ENCODE data around the gene PNPLA7.
"Not testable (repeated sequence)": the region's sequence is repeated elsewhere in the genome, so short reads cannot be mapped to it uniquely, and the experiment has no call there.

DNA sequence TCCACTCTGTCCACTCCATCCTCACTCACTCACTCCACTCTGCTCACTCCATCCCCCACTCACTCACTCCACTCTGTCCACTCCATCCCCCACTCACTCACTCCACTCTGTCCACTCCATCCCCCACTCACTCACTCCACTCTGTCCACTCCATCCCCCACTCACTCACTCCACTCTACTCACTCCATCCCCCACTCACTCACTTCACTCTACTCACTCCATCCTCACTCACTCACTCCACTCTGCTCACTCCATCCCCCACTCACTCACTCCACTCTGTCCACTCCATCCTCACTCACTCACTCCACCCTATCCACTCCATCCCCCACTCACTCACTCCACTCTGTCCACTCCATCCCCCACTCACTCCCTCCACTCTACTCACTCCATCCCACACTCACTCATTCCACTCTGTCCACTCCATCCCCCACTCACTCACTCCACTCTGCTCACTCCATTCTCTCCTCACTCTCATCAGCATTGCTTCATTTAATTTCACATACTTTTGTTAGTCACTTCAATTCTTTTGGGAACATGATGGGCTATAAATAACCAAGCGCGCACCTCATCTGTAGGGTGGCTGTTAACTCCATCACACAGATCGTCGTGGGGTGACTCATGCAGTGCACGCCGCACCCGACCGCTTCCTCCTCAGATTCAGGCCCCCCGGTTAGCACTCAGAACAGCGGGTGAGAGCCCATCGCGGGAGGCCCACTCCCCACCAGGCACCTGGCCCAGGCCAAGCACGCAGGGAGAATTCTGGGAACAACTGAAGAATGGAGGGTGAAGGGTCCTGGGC is 31.3 kb downstream of the PNPLA7 start:
- not testable (repeated sequence) for TF ChIP-seq ESRRA (CRISPR knock-in tag; IDR thresholded peaks at IDR 0.05; ENCODE audit: borderline replicate concordance); TEAD1 (CRISPR knock-in tag; IDR thresholded peaks at IDR 0.05); NFE2L1 (CRISPR knock-in tag; IDR thresholded peaks at IDR 0.05); TCF7 (CRISPR knock-in tag; IDR thresholded peaks at IDR 0.05; ENCODE audit: low read depth); CREB1 (CRISPR knock-in tag; IDR thresholded peaks at IDR 0.05); NR1H2 (CRISPR knock-in tag; IDR thresholded peaks at IDR 0.05); SMAD4 (CRISPR knock-in tag; IDR thresholded peaks at IDR 0.05)
- TF ChIP-seq, protein P1, sequence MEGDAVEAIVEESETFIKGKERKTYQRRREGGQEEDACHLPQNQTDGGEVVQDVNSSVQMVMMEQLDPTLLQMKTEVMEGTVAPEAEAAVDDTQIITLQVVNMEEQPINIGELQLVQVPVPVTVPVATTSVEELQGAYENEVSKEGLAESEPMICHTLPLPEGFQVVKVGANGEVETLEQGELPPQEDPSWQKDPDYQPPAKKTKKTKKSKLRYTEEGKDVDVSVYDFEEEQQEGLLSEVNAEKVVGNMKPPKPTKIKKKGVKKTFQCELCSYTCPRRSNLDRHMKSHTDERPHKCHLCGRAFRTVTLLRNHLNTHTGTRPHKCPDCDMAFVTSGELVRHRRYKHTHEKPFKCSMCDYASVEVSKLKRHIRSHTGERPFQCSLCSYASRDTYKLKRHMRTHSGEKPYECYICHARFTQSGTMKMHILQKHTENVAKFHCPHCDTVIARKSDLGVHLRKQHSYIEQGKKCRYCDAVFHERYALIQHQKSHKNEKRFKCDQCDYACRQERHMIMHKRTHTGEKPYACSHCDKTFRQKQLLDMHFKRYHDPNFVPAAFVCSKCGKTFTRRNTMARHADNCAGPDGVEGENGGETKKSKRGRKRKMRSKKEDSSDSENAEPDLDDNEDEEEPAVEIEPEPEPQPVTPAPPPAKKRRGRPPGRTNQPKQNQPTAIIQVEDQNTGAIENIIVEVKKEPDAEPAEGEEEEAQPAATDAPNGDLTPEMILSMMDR (IDR thresholded peaks at IDR 0.05) = not testable (repeated sequence)
- TF ChIP-seq, protein P2, sequence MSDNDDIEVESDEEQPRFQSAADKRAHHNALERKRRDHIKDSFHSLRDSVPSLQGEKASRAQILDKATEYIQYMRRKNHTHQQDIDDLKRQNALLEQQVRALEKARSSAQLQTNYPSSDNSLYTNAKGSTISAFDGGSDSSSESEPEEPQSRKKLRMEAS (CRISPR knock-in tag; IDR thresholded peaks at IDR 0.05) = not testable (repeated sequence)
- TF ChIP-seq, protein P3, sequence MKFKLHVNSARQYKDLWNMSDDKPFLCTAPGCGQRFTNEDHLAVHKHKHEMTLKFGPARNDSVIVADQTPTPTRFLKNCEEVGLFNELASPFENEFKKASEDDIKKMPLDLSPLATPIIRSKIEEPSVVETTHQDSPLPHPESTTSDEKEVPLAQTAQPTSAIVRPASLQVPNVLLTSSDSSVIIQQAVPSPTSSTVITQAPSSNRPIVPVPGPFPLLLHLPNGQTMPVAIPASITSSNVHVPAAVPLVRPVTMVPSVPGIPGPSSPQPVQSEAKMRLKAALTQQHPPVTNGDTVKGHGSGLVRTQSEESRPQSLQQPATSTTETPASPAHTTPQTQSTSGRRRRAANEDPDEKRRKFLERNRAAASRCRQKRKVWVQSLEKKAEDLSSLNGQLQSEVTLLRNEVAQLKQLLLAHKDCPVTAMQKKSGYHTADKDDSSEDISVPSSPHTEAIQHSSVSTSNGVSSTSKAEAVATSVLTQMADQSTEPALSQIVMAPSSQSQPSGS (CRISPR knock-in tag; IDR thresholded peaks at IDR 0.05; ENCODE audit: borderline replicate concordance, low read depth) = not testable (repeated sequence)
- TF ChIP-seq, protein P4, sequence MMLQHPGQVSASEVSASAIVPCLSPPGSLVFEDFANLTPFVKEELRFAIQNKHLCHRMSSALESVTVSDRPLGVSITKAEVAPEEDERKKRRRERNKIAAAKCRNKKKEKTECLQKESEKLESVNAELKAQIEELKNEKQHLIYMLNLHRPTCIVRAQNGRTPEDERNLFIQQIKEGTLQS (CRISPR knock-in tag; conservative IDR thresholded peaks at IDR 0.05) = not testable (repeated sequence)
- TF ChIP-seq, protein P5, sequence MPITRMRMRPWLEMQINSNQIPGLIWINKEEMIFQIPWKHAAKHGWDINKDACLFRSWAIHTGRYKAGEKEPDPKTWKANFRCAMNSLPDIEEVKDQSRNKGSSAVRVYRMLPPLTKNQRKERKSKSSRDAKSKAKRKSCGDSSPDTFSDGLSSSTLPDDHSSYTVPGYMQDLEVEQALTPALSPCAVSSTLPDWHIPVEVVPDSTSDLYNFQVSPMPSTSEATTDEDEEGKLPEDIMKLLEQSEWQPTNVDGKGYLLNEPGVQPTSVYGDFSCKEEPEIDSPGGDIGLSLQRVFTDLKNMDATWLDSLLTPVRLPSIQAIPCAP (CRISPR knock-in tag; IDR thresholded peaks at IDR 0.05) = not testable (repeated sequence)
- TF ChIP-seq, protein P6, sequence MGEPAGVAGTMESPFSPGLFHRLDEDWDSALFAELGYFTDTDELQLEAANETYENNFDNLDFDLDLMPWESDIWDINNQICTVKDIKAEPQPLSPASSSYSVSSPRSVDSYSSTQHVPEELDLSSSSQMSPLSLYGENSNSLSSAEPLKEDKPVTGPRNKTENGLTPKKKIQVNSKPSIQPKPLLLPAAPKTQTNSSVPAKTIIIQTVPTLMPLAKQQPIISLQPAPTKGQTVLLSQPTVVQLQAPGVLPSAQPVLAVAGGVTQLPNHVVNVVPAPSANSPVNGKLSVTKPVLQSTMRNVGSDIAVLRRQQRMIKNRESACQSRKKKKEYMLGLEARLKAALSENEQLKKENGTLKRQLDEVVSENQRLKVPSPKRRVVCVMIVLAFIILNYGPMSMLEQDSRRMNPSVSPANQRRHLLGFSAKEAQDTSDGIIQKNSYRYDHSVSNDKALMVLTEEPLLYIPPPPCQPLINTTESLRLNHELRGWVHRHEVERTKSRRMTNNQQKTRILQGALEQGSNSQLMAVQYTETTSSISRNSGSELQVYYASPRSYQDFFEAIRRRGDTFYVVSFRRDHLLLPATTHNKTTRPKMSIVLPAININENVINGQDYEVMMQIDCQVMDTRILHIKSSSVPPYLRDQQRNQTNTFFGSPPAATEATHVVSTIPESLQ (CRISPR knock-in tag; IDR thresholded peaks at IDR 0.05) = not testable (repeated sequence)
